OCI-LY3 (cell line): ENCODE measurements around the gene NOL4L.

Experiments used
- H2AFZ ChIP-seq: fragments of 200-600, 300-600 bp; shearing (Covaris generic); 2 replicates; pipeline ENCODE4 v1.6.0; 2014; ENCODE audit warnings: antibody characterized with exemption, low read depth, low read length
- H3K27ac ChIP-seq: fragments of 200-600, 300-600 bp; sonication (generic); 2 replicates; pipeline ENCODE4 v1.5.1; 2014; ENCODE audit warnings: mild to moderate bottlenecking, low read length, moderate library complexity, mixed read lengths
- H3K27me3 ChIP-seq: fragments of 200-600, 300-600 bp; sonication (generic); 2 replicates; pipeline ENCODE4 v1.6.1; 2014; ENCODE audit warnings: low read depth, low read length, mixed read lengths
- H3K36me3 ChIP-seq: fragments of 200-600, 300-600 bp; sonication (generic); replicated peaks from 2 replicates; pipeline ENCODE3; 2014; ENCODE audit warnings: low read depth, low read length, mixed read lengths
- H3K4me1 ChIP-seq: fragments of 300-600, 200-600 bp; sonication (generic); 2 replicates; pipeline ENCODE4 v1.6.1; 2014; ENCODE audit warnings: low read length, mixed read lengths
- H3K4me2 ChIP-seq: fragments of 200-600, 300-600 bp; sonication (generic); 2 replicates; pipeline ENCODE4 v1.6.1; 2014; ENCODE audit warnings: low read length, mixed read lengths
- H3K4me3 ChIP-seq: fragments of 300-600, 200-600 bp; sonication (generic); 2 replicates; pipeline ENCODE4 v1.5.1; 2014; ENCODE audit warnings: antibody characterized with exemption, mild to moderate bottlenecking, low read length, moderate library complexity
- H3K79me2 ChIP-seq: fragments of 300-600, 200-600 bp; shearing (Covaris generic); 2 replicates; pipeline ENCODE4 v1.6.1; 2014; ENCODE audit warnings: mild to moderate bottlenecking, low read length, mixed read lengths
- H3K9ac ChIP-seq: fragments of 300-600, 200-600 bp; shearing (Covaris generic); 2 replicates; pipeline ENCODE4 v1.6.0; 2014; ENCODE audit warnings: mild to moderate bottlenecking, low read length, moderate library complexity
- H3K9me3 ChIP-seq: fragments of 200-600, 300-600 bp; shearing (Covaris generic); 2 replicates; pipeline ENCODE4 v1.6.1; 2014; ENCODE audit warnings: low read length, mixed read lengths; ENCODE audit not compliant: insufficient read depth
- H4K20me1 ChIP-seq: fragments of 200-600, 300-600 bp; sonication (generic); 2 replicates; pipeline ENCODE4 v1.6.1; 2016; ENCODE audit warnings: low read length, mixed read lengths; ENCODE audit not compliant: insufficient read depth
- CTCF ChIP-seq: fragments of 200-600, 300-600 bp; sonication (generic); IDR thresholded peaks from 2 replicates; pipeline ENCODE4 v1.5.1; 2014; ENCODE audit warnings: antibody characterized with exemption, low read length, low read depth
- EZH2phosphoT487 ChIP-seq: fragments of 200-600 bp; shearing (Covaris generic); IDR thresholded peaks from 2 replicates; pipeline ENCODE4 v1.6.1; 2018; ENCODE audit warnings: antibody characterized with exemption, mixed run types, low read depth

NOL4L gene

GRCh38 chr20:32443386-32443974, 141.7 kb downstream of the NOL4L start:
- Histone ChIP-seq H4K20me1 (0 out of 2 replicates have a peak, but pooled peaks cover 7% of the 10 kb centered on the region), H3K27me3 (no peaks in the 10 kb centered on the region), H3K4me3 (no peak overlapping the region), H3K36me3 (peaks cover 25% of the 10 kb centered on the region), H3K9me3 (no peaks in the 10 kb centered on the region), H3K79me2 (no peaks in the 10 kb centered on the region), H3K4me1 (peaks cover 13% of the 10 kb centered on the region), H3K27ac (no peak overlapping the region), H3K9ac (no peak overlapping the region), H3K4me2 (no peak overlapping the region), H2AFZ (no peak overlapping the region)
- TF ChIP-seq CTCF (no peak), EZH2phosphoT487 (no peak)

DNA sequence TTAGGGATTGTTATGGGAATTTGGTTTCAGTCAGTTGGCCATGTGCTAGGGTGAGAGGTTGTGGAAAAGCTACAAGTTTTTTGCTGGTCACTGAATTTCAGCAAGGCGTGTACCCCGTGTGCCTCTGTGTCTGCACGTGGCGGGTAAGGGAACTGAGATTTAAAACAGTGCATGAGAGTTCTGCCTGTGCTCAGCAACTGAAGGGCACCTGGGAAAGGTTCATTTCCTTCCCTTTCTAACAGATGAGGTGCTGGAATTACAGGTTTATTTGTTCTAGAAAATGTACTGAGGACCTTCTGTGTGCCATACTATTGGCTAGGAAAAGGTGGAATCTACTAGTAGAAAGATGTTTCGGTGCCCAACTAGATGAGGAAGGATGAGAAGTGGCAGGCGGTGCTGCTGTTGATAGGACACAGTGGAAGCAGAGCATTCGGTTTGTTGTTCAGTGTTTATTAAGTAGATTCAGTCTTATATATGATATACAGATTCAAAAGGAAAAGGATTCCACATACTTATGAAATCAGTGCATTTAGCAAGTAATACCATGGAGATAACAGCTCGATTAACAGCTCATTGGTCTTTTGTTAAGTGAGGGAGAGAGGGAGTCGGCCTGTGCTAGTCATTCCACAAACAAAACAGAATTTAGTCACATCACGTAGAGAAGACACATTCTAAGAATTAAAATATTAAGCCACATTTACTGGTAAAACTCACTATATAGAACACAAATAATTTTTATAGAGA, 142.3 kb downstream of the NOL4L start:
- no peak overlapping the region for H3K9ac ChIP-seq
- H3K27ac ChIP-seq, result no peak overlapping the region
- H3K9me3 ChIP-seq, result no peaks in the 10 kb centered on the region
- TF ChIP-seq CTCF (no peak), EZH2phosphoT487 (no peak)
- H3K4me2 ChIP-seq, result no peak overlapping the region
- no peak overlapping the region for H2AFZ ChIP-seq
- H4K20me1 ChIP-seq, result 0 out of 2 replicates have a peak, but pooled peaks cover 7% of the 10 kb centered on the region
- H3K4me3 ChIP-seq, result no peak overlapping the region
- H3K4me1 ChIP-seq, result peaks cover 13% of the 10 kb centered on the region
- no peaks in the 10 kb centered on the region for H3K79me2 ChIP-seq
- no peaks in the 10 kb centered on the region for H3K27me3 ChIP-seq
- H3K36me3 ChIP-seq, result peaks cover 30% of the 10 kb centered on the region

DNA sequence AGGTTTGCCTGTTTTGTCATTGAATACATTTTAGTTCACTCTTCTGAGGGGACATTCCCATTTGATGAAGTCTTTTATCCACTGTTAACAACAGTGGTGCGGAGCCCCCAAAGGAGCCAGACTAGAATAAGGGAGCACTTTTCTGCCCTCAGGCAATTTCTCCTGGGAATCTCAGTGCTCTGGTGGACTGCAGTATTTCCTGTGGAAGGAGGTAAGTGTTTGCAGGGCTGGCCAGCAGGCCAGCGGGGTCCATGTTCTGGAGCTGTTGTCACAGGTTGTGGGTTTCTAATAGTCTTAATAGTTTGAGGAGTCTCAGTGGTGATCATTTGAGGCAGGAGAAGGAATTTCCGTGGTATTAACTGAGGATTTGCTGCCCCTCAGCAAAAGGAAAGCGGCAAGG, 143.5 kb downstream of the NOL4L start:
- TF ChIP-seq EZH2phosphoT487 (no peak), CTCF (no peak)
- no peak overlapping the region for H3K9ac ChIP-seq
- H3K4me3 ChIP-seq, result no peak overlapping the region
- no peak overlapping the region for H3K4me2 ChIP-seq
- H4K20me1 ChIP-seq, result 0 out of 2 replicates have a peak, but pooled peaks cover 8% of the 10 kb centered on the region
- no peaks in the 10 kb centered on the region for H3K9me3 ChIP-seq
- no peak overlapping the region for H3K27ac ChIP-seq
- H3K27me3 ChIP-seq, result no peaks in the 10 kb centered on the region
- peaks cover 13% of the 10 kb centered on the region for H3K4me1 ChIP-seq
- no peak overlapping the region for H2AFZ ChIP-seq
- no peaks in the 10 kb centered on the region for H3K79me2 ChIP-seq
- peaks cover 40% of the 10 kb centered on the region for H3K36me3 ChIP-seq

GRCh38 chr20:32440758-32441078, 144.4 kb downstream of the NOL4L start:
- Histone ChIP-seq H3K4me1 (peaks cover 13% of the 10 kb centered on the region), H3K79me2 (no peaks in the 10 kb centered on the region), H3K27me3 (no peaks in the 10 kb centered on the region), H3K9me3 (no peaks in the 10 kb centered on the region), H2AFZ (no peak overlapping the region), H3K36me3 (peaks cover 49% of the 10 kb centered on the region), H3K4me2 (no peak overlapping the region), H4K20me1 (0 out of 2 replicates have a peak, but pooled peaks cover 14% of the 10 kb centered on the region), H3K4me3 (no peak overlapping the region), H3K9ac (no peak overlapping the region), H3K27ac (no peak overlapping the region)
- TF ChIP-seq EZH2phosphoT487 (no peak), CTCF (no peak)
